Lung (tissue), 12 donors: Measurements from ENCODE around the gene ADORA2B. TPM values are rescaled to one million over a fixed set of nuclear protein-coding genes. Genes with fewer than 3 reads are reported as not detected.
"Not testable (repeated sequence)": the region's sequence is repeated elsewhere in the genome, so short reads cannot be mapped to it uniquely, and the experiment has no call there.

Experiments
- ATAC-seq: fragments of 200-7000 bp; cut with Tn5 transposase; one replicate; pipeline ENCODE4 v1.9.1; 2020; ENCODE audit warnings: moderate number of reproducible peaks; ENCODE audit not compliant: insufficient read depth, low FRiP score
- DNase-seq, 3 donors: peaks; one replicate each; pipeline ENCODE4 v3.0.0-alpha.2; 2013 to 2017
- H3K27ac ChIP-seq, 2 donors: one replicate each; pipeline ENCODE4 v1.5.1; 2013; ENCODE audit warnings: mild to moderate bottlenecking in 2 of 2, moderate library complexity in 2 of 2, control low read depth in 1 of 2, inconsistent platforms in 1 of 2, low read depth in 1 of 2, low read length in 1 of 2
- H3K27me3 ChIP-seq, 3 donors: one replicate each; pipeline ENCODE4 v1.5.1; 2013; ENCODE audit warnings: low read length in 2 of 3; ENCODE audit not compliant: control insufficient read depth in 3 of 3, insufficient read depth in 3 of 3
- H3K36me3 ChIP-seq, 4 donors: one replicate each; pipeline ENCODE4 v1.5.1; 2013; ENCODE audit warnings: low read length in 4 of 4, mild to moderate bottlenecking in 1 of 4, moderate library complexity in 1 of 4; ENCODE audit not compliant: control insufficient read depth in 4 of 4, insufficient read depth in 4 of 4
- H3K4me1 ChIP-seq, 5 donors: one replicate each; pipeline ENCODE4 v1.5.1; 2013; ENCODE audit warnings: low read length in 5 of 5, mild to moderate bottlenecking in 2 of 5, moderate library complexity in 1 of 5; ENCODE audit not compliant: control insufficient read depth in 5 of 5, insufficient read depth in 5 of 5
- H3K4me3 ChIP-seq: one replicate; pipeline ENCODE4 v1.5.1; 2013; ENCODE audit warnings: mild to moderate bottlenecking, control low read depth, moderate library complexity
- H3K9ac ChIP-seq, 2 donors: one replicate each; pipeline ENCODE4 v1.5.1; 2013; ENCODE audit warnings: low read length in 2 of 2, control low read depth in 1 of 2; ENCODE audit not compliant: insufficient read depth in 1 of 2
- H3K9me3 ChIP-seq, 4 donors: one replicate each; pipeline ENCODE4 v1.5.1; 2013; ENCODE audit warnings: low read length in 3 of 4, mild to moderate bottlenecking in 1 of 4, moderate library complexity in 1 of 4; ENCODE audit not compliant: control insufficient read depth in 4 of 4, insufficient read depth in 3 of 4
- CTCF ChIP-seq: IDR thresholded peaks from 2 replicates; pipeline ENCODE4 v1.5.1; 2012; ENCODE audit warnings: mild to moderate bottlenecking; ENCODE audit errors: control extremely low read depth, extremely low read depth
- WGBS, 2 donors: extraction: QIAGEN DNeasy Blood & Tissue Kit; methylation state at CpG; one replicate each; pipeline ENCODE4 v1.1.7; 2013; 5-methylcytosine and 5-hydroxymethylcytosine counted together
- polyA plus RNA-seq, 2 donors: library from polyadenylated mRNA; stranded (reverse); fragments of 200-250 nt; gene quantifications; one replicate each; pipeline ENCODE4 v1.2.1, GENCODE V29; 2013
- total RNA-seq, 2 donors: library from RNA; depleted of rRNA in 1 of 2; stranded (reverse); fragments of >200 nt in 1 of 2; gene quantifications; one replicate each; pipeline ENCODE4 v1.2.1, GENCODE V29; 2014 to 2021
- donor health status: control.
- donor health status: control.
- donor health status: Bipolar disorder and iron deficiency.
- donor health status: healthy.
- donor health status: DM: yes; HTN: yes; CAD: no.

ADORA2B gene
- total and polyA plus RNA-seq, 4 donors: 4.2 to 9.3 (median 5.3) TPM

GRCh38 chr17:15909481-15909991 is 35.4 kb upstream of the ADORA2B start:
- peaks cover 0 to 3% (median 0%) of the 10 kb centered on the region in 5 donors for H3K4me1 ChIP-seq
- H3K4me3 ChIP-seq: no peak overlapping the region
- WGBS, 2 donors: 78 to 96% methylated on average over 9 of the region's 9 CpGs
- no peak for DNase-seq
- no peaks in the 10 kb centered on the region for H3K9me3 ChIP-seq
- H3K27ac ChIP-seq: no peak overlapping the region
- TF ChIP-seq CTCF: no peak
- no peaks in the 10 kb centered on the region for H3K27me3 ChIP-seq
- no peaks in the 10 kb centered on the region for H3K36me3 ChIP-seq
- no peak for ATAC-seq
- no peak overlapping the region for H3K9ac ChIP-seq

- Histone ChIP-seq H3K4me1 (peaks cover 0 to 3% (median 0%) of the 10 kb centered on the region in 5 donors), H3K36me3 (no peaks in the 10 kb centered on the region), H3K27ac (no peak overlapping the region), H3K4me3 (no peak overlapping the region), H3K9me3 (no peaks in the 10 kb centered on the region), H3K9ac (no peak overlapping the region), H3K27me3 (no peaks in the 10 kb centered on the region)
- TF ChIP-seq CTCF: no peak
- DNase-seq (no peak), ATAC-seq (no peak)
- WGBS, 2 donors: 82 to 90% methylated on average over 5 of the region's 5 CpGs
Measured at GRCh38 chr17:15910791-15911190, 34.1 kb upstream of the ADORA2B start.

- WGBS, 2 donors: 85 to 96% methylated on average over 5 of the region's 5 CpGs
- not testable (repeated sequence) for DNase-seq, H3K27me3 ChIP-seq, H3K4me3 ChIP-seq, ATAC-seq, H3K9ac ChIP-seq, H3K36me3 ChIP-seq, H3K27ac ChIP-seq, H3K9me3 ChIP-seq, H3K4me1 ChIP-seq
Measured at GRCh38 chr17:15911701-15912100, 33.2 kb upstream of the ADORA2B start.

- no peak overlapping the region for H3K4me3 ChIP-seq
- H3K4me1 ChIP-seq: peaks cover 0 to 6% (median 0%) of the 10 kb centered on the region in 5 donors
- H3K27ac ChIP-seq: no peak overlapping the region
- WGBS, 2 donors: 90 to 91% methylated on average over 9 of the region's 9 CpGs
- ATAC-seq (no peak), DNase-seq (no peak)
- TF ChIP-seq CTCF: no peak
- H3K9ac ChIP-seq: no peak overlapping the region
- no peaks in the 10 kb centered on the region for H3K9me3 ChIP-seq
- H3K36me3 ChIP-seq: no peaks in the 10 kb centered on the region
- peaks cover 0 to 4% (median 4%) of the 10 kb centered on the region in 3 donors for H3K27me3 ChIP-seq
Measured at GRCh38 chr17:15912416-15912955, 32.4 kb upstream of the ADORA2B start.
